WI38 (cell line): ENCODE measurements around the gene BCL2L1.
A peak's percentile ranks its signal among the peaks of the same experiment; 100 is the strongest.
"Not testable (repeated sequence)": the region's sequence is repeated elsewhere in the genome, so short reads cannot be mapped to it uniquely, and the experiment has no call there.

Experiments
- H3K4me3 ChIP-seq: 2 replicates; pipeline ENCODE4 v1.5.1; 2011; ENCODE audit warnings: low read depth, mild to moderate bottlenecking, control low read depth, low read length
- CTCF ChIP-seq: IDR thresholded peaks from 2 replicates; pipeline ENCODE4 v1.5.1; 2012; ENCODE audit warnings: low read depth, mild to moderate bottlenecking, control low read depth, low read length

BCL2L1 gene

GRCh38 chr20:31674895-31675827, 47.5 kb downstream of the BCL2L1 start:
- no peak for TF ChIP-seq CTCF
- no peak overlapping the region for H3K4me3 ChIP-seq

DNA sequence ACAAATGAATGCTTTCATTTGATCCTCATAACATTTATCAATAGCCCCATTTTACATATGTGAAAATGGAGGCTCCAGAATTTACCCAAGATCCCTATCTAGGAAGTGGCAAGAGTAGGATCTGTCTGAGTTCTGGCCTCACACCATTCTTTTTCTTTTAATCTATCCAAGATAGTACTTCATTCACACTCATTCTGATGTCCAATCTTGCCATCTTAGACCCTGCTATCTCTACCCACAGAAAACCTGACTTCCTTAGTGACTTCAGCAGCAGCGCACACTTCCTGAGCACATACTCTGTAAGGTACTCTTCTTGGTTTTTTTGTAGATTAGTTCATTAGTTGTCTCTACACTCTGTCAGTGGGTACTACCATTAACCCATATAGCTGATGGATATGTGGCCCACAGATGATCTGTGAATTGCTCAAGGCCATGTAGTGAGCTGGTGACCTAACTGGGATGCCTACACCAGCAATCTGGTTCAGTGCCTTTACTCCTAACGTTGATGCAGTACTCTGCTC, 48.7 kb downstream of the BCL2L1 start:
- TF ChIP-seq CTCF = no peak
- H3K4me3 ChIP-seq = no peak overlapping the region

DNA sequence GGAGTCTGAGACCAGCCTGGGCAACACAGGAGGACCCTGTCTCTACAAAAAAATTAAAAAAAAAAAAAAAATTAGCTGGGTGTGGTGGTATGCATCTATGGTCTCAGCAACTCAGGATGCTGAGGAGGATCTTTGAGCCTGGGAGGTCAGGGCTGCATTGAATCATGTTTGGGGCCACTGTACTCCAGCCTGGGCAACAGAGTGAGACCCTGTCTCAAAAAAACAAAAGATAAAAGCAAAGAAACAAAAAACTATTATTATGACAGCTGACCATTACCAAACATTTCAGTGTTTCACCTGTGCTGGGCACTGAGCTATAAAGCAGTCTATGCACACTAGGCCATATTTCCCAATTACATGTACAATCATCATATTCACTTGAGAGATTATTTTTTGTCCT, 49.2 kb downstream of the BCL2L1 start:
- no peak for TF ChIP-seq CTCF

GRCh38 chr20:31671324-31671723, 51.3 kb downstream of the BCL2L1 start:
- no peak overlapping the region for H3K4me3 ChIP-seq
- TF ChIP-seq CTCF = no peak

More for the DNA sequence above, 49.2 kb downstream of the BCL2L1 start:
- H3K4me3 ChIP-seq = no peak overlapping the region

- no peak for TF ChIP-seq CTCF
- peak overlapping the region; percentile 22; the same call in 1 of the 2 replicates for H3K4me3 ChIP-seq
Measured at GRCh38 chr20:31670371-31671228, 52.1 kb downstream of the BCL2L1 start.

DNA sequence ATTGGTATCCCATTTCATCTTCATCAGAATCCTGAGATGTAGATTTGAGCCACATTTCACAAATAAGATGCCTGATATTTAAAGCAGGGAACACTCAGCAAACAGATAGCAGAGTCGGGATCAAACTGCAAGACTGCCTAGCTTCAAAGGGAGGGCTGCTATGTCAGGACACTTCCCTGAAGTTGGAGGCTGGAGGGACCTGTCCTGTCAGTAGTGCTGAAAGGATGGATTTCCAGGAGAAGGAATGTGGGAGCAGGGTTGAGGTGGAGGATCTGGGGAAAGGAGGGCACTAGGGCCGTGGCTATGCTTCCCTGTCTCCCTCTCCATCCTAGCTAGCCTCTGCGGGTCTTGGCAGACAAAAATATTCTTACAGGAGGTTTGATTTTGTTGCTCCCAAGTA, 52.8 kb downstream of the BCL2L1 start:
- no peak overlapping the region for H3K4me3 ChIP-seq
- TF ChIP-seq CTCF = no peak

DNA sequence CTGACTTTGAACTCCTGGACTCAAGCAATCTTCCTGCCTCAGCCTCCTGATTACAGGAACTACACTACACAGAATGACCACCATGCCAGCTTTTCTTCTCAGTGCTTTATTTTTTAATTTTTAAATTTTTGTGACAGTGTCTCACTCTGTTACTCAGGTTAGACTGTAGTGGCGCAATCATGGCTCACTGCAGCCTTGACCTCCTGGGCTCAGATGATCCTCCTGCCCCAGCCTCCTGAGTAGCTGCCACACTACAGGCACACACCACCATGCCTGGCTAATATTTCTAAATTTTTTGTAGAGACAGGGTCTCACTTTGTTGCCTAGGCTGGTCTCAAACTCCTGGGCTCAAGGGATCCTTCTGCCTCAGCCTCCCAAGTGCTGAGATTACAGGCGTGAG, 53.7 kb downstream of the BCL2L1 start:
- H3K4me3 ChIP-seq = not testable (repeated sequence)
